ENCODE measurements around the gene ABTB1. TPM values are rescaled to one million over a fixed set of nuclear protein-coding genes. Genes with fewer than 3 reads are reported as not detected.

The ABTB1 gene
- total RNA-seq, 6 experiments from 2014 or later: 9.4 to 20.3 (median 12.2) TPM

DNA sequence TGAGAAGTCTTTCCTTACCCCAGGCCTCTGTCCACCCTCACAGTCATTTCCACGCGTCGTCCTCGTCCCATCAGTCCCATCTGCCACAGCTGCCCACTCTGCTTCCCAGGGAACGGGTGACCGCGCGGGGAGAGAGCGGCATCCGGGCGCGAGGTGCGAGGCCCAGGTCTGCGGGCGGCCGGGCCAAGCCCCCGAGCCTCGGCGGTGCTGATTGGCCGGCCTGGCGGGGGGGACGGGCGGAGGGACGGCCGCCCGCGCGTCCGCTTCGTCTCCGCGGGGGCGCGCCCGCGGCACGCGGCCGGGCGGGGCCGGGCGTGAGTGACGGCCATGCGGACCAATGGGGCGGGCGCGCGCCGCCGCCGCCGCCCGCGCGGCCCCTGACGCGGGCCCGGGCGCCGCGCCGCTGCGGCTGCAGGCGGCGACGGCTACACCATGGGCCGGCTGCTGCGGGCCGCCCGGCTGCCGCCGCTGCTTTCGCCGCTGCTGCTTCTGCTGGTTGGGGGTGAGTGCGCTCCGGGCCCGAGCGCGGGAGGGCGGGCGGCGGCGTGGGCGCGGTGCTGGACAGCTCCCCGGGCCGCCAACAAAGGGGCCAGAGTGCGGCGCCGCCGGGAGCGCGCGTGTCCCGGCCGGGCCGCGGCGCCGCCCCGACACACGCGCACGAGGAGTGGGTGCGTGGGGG, 43.8 kb upstream of the ABTB1 start, which contains the start of gene PODXL2:
TSS of gene PODXL2 (plus strand) at position 398 of the 679 bp plus-strand sequence. CDS start at position 433, 35 bp downstream.
- no peak within 1 kb of the TSS for H3K27ac ChIP-seq
- intact Hi-C loops (cut with DNase I): no loop called here
- H3K9me3 ChIP-seq: no peaks in the 10 kb centered on the region
- H3K4me3 ChIP-seq: peak within 1 kb of the TSS in 1 of 3 donors; percentile 44
- TF ChIP-seq POLR2A (IDR thresholded peaks at IDR 0.05): no peak
- TF ChIP-seq, protein P1, sequence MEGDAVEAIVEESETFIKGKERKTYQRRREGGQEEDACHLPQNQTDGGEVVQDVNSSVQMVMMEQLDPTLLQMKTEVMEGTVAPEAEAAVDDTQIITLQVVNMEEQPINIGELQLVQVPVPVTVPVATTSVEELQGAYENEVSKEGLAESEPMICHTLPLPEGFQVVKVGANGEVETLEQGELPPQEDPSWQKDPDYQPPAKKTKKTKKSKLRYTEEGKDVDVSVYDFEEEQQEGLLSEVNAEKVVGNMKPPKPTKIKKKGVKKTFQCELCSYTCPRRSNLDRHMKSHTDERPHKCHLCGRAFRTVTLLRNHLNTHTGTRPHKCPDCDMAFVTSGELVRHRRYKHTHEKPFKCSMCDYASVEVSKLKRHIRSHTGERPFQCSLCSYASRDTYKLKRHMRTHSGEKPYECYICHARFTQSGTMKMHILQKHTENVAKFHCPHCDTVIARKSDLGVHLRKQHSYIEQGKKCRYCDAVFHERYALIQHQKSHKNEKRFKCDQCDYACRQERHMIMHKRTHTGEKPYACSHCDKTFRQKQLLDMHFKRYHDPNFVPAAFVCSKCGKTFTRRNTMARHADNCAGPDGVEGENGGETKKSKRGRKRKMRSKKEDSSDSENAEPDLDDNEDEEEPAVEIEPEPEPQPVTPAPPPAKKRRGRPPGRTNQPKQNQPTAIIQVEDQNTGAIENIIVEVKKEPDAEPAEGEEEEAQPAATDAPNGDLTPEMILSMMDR (IDR thresholded peaks at IDR 0.05): no peak
- peaks cover 0 to 6% (median 0%) of the 10 kb centered on the region in 4 donors for H3K4me1 ChIP-seq
- H3K36me3 ChIP-seq: no peaks in the 10 kb centered on the region
- WGBS (ENCODE audit: insufficient coverage, low coverage, low lambda C conversion rate, missing lambda C conversion rate): no CpG with 5 or more reads among the region's 105 CpGs
- peak; percentile 76 to 87 (median 82) for ATAC-seq
- DNase-seq: peak in 1 of 3 donors; percentile 52
- H3K27me3 ChIP-seq: no peaks in the 10 kb centered on the region

DNA sequence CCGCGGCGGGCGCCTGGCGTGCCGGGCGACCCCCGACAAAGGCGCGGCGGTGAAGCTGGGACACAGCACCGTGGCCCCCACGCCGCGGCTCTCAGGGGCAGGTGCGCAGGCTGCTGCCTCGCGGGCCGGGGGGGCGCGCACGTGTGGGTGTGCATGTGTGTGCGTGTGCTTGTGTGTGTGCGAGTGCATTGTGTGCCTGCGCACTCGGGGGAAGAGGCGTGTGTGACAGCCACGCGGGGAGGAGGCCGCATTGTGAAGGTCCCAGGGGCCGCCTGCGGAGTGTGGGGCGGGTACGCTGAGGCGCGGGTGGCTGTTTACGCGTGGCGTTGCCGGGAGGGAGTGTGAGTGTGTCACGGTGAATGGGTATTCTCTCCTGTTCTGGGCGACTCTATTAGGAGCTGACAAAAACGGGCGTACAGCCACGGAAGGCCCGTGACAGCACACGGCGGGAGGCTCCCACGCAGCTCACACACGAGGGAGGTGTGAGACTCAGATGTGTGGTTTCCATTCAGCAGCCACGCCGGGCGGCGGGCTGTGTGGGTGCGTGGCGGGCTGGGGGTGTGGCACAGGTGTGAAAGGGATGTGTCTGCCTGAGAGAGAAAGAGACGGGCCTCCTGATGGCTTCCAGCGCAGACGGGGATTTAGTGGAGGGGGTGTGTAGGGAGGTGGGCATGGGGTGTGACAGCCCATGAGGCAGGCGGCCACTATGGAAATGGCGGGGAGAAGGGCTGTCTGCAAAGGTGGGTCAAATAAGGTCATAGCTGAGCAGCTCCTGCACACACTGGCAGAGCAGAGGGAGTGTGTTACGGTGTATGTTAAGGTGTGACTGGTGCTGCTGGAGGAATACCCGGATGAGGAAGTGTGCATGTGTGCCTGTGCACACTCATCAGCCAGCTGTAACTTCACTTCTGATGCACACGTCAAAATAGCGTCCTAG, 43.0 kb upstream of the ABTB1 start:
- Histone ChIP-seq H3K27ac (no peak overlapping the region), H3K36me3 (no peaks in the 10 kb centered on the region), H3K9me3 (no peaks in the 10 kb centered on the region), H3K4me3 (peak overlapping the region in 1 of 3 donors; percentile 44), H3K27me3 (no peaks in the 10 kb centered on the region), H3K4me1 (peaks cover 0 to 6% (median 0%) of the 10 kb centered on the region in 4 donors)
- intact Hi-C loops (cut with DNase I): no loop called here
- no peak for TF ChIP-seq POLR2A (IDR thresholded peaks at IDR 0.05)
- peak in 2 of 4 donors; percentile 7 for ATAC-seq
- WGBS (ENCODE audit: insufficient coverage, low coverage, low lambda C conversion rate, missing lambda C conversion rate): 46% methylated on average over 16 of the region's 65 CpGs
- DNase-seq: no peak

DNA sequence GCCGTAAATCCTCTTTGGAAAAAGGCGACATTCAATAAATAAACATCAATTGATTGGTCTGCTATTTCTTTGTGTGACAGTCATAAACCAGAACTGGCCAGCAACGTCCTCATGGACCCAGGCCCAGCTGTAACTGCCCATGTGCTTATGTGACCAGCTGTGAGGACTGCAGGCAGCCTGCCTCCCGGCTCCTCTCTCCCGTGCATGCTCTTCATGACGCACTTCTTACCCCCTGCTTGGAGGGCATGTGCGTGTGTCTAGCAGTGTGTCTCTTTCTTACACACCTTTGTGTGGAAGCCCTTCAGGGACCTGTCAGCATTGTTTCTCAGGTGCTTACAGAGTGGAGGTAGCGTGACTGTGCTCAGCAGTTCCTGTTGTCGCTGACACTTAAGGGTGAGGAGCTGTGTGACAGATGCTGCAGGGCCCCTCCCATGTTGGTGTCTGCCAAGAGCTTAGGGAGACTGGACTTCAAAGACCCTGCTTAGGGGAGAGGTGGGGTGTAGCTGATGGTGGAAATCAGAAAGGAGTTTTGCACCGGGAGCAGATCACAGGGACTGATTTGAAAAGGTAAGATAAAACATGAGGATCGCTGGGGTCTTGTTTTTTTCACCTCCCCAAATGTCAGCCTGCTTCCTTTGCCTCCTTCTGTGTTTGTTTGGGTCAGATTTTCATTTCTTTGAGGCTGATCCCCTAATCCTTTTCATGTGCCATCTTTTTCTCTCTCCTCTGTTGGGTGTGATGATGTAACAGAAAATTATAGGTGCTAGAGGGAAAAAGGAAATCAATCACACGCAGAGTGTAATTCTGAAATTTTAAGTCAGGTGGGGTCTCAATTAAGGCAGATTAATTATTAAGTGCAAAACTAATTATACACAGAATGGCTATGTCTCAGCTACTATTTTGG, 41.7 kb upstream of the ABTB1 start:
- WGBS (ENCODE audit: insufficient coverage, low coverage, low lambda C conversion rate, missing lambda C conversion rate): 90% methylated on average over 11 of the region's 12 CpGs
- H3K36me3 ChIP-seq: no peaks in the 10 kb centered on the region
- intact Hi-C loops (cut with DNase I): no loop called here
- H3K27ac ChIP-seq: no peak overlapping the region
- peaks cover 0 to 6% (median 0%) of the 10 kb centered on the region in 4 donors for H3K4me1 ChIP-seq
- ATAC-seq (no peak), DNase-seq (no peak)
- H3K4me3 ChIP-seq: no peak overlapping the region
- TF ChIP-seq POLR2A (IDR thresholded peaks at IDR 0.05): no peak
- TF ChIP-seq, protein P1 (IDR thresholded peaks at IDR 0.05): no peak
- H3K27me3 ChIP-seq: no peaks in the 10 kb centered on the region
- no peaks in the 10 kb centered on the region for H3K9me3 ChIP-seq

DNA sequence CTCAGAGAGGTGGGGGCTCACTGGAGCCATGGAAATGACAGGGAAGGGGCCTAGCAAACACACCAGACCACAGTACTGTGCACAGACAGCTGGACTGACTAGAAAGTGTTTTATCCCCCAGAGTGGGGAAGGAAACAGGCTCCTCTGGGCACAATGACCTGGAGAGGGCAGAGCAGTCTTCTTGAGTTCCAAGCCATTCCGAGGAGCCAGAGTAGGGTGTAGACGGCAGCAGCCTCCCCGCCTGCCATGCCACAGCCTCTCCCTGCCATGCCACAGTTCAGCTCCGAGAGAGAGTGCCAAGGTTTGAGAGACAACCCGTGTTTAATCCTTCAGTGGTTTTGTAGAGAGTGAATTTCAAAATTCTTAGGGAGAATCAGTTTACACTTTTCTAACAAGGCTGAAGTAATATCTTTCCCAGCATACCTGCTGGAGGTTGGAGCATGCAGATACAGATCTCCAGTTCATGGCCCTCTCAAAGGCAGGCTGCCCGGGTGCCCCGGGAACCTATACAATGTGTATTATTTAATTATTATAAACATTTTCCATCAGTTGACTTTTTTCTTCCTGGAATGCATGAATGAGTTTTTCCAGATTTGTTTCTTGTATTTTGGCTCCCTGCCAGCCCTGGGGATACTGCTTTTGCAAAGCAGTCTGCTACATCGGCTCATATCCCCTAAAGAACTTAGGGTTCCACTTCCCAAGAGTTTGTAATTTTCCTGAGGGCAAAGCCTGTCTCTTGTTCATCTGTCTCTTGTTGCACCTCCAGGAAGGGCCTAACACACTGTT, 40.5 kb upstream of the ABTB1 start:
- TF ChIP-seq, protein P1 (IDR thresholded peaks at IDR 0.05): no peak
- TF ChIP-seq POLR2A (IDR thresholded peaks at IDR 0.05): no peak
- H3K36me3 ChIP-seq: no peaks in the 10 kb centered on the region
- H3K27ac ChIP-seq: no peak overlapping the region
- ATAC-seq (no peak), DNase-seq (no peak)
- no peaks in the 10 kb centered on the region for H3K27me3 ChIP-seq
- H3K4me3 ChIP-seq: no peak overlapping the region
- H3K9me3 ChIP-seq: no peaks in the 10 kb centered on the region
- intact Hi-C loops (cut with DNase I): no loop called here
- WGBS (ENCODE audit: insufficient coverage, low coverage, low lambda C conversion rate, missing lambda C conversion rate): 75% methylated on average over 6 of the region's 8 CpGs
- H3K4me1 ChIP-seq: peaks cover 0 to 6% (median 0%) of the 10 kb centered on the region in 4 donors

All from right lobe of liver (tissue), 6 donors.